Fibroblast of gingiva (primary cell): Measurements from ENCODE around the gene HOXA10.

Source experiments
- DNase-seq: peaks from one replicate; pipeline ENCODE4 v3.0.0-alpha.2; 2011; ENCODE audit warnings: low read depth

HOXA10 gene

DNA sequence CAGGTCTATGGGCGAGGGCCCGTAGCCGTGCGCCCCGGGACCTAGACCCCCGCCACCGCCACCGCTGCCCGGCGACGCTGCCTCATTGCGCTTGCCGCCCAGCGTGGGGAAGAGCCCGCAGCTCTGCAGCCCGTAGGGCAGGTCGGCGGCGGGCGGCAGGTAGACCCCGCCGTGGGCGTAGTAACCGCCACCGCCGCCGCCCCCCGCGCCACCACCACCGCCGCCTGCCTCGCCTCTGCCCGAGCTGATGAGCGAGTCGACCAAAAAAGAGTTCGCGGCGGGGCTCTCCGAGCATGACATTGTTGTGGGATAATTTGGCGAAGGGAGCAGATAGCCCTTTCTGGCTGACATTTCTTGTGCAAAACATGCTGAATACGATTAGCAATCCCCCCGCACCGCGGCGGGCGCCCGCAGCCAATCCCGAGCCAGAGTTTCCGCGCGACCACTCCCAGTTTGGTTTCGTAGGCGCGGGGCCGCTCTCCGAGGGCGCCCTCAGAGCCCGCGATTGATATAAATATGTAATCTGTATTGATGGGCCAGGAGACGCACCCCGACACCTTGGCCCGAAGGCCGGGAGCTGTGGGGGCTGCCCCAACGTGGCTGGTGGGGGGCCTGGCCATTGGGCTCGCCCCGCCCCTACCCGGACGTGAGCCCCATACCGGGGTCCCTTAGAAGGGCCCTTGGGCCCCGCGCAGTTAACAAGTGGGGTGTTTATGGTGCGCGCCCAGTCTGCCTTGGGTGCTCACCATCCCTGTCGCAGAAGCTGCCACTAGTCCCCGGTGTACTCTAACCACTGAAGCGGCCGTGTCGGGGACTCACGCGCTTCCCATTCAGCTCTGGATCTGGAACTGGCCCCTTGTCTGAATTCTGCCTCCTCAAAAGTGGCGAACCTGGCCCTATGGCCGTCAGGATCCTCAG, at the start of gene HOXA10:
TSS of gene HOXA10 (minus strand) at position 365 of the 918 bp plus-strand sequence. CDS start at position 351, 14 bp downstream.
- DNase-seq = no peak

DNA sequence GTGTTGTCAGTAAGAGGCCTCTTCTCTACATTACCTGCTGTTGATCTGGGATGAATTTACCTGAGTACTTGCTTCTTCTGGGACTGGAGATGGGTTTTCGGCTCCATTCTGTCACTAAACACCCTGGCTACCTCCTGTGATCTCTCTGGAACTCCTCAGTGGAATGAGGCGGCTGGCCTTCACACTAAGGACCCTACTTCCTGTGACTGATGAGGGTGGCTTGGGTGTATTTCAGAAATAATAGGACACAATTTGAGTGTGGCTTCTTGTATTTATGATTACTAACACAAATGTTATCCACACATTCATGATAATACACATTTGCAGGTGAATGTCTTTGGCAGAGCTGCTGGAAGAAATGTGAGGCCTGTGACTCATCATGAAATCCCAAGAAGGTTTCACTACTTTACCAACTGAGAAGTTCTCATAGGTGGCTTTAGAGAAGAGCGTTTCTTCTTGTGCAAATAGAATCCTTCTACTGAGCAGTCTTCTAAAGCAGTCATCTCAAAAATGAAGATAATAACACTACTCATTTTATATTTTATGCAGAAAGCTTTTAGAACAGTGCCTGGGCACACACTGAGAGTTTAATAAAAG, 47.2 kb upstream of the HOXA10 start:
- DNase-seq = no peak

DNA sequence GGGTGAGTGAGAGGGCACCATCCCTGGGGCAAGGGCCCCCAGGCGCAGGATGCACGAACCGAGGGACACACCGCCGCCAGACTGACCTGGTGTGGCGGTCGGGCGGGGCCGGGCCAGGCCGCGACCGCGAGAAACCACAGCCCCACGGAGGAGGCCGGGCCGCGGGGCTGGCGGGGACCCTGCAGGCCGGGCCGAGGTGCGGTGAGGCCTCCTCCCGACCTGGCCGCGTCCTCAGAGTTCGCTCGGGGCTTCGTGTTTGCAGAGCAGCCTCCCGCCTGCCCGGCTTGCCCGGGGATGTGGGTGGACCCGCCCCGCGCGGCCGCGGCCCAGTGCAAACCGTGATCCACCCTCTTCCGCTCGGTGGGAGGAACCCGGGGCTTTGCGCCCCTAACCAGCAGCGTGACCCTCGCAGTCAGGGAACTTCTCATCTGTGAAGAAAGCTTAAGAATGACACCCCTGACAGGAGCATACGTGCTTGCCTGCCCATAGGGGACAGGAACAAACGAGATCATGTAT, 46.4 kb upstream of the HOXA10 start:
- DNase-seq = no peak

DNA sequence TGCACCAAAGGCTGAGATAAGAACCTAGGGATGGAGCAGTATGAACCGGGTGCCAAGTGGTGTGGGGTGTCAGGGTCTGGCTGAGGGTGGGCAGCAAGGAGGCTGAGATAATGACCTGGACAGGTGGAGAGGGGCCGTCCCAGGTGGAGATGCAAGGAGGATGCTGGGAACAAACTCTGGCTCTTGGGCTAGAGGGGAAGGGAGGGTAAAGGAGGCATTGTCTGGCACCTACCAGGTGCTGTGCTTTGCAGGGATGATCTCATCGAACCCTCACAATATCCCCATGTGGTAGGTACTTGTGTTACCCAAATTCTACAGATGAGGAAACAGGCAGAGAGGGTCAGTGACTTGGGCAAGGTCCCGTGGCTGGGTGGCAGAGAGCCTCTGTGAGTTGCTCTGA, 45.7 kb upstream of the HOXA10 start:
- no peak for DNase-seq

DNA sequence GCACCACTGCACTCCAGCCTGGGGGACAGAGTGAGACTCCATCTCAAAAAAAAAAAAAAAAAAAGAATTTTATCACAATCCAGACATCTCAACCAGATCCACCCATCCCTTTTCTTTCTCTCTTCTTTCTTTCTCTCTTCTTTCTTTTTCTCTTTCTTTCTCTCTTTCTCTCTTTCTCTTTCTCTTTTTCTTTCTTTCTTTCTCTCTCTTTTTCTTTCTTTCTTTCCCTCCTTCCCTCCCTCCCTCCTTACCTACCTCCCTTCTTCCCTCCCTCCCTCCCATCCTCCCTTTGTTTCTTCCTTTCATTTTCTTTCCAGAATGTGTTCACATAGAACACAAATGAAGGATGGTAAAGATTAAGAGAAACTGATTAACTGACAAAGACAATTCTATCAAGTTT, 43.8 kb upstream of the HOXA10 start:
- no peak for DNase-seq

DNA sequence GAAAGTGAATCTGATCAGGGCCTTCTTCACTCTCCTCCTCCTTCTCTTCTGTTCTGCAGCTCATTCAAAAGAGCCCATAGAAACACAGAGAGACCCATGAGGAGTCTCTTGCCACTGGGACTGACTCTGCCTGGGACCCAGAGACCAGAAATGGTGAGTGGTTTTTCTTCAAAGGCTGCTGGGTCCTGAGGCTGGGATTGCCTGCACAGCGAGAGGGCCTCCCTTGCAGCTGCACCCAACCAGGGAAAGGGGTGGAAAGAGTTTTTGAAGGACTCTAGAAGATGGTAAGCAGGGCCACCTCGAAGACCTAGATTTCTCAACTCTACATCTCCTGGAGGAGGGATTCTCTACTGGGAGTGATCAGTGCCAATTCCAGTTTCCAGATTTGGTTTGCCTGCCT, 41.2 kb upstream of the HOXA10 start:
- DNase-seq = no peak

DNA sequence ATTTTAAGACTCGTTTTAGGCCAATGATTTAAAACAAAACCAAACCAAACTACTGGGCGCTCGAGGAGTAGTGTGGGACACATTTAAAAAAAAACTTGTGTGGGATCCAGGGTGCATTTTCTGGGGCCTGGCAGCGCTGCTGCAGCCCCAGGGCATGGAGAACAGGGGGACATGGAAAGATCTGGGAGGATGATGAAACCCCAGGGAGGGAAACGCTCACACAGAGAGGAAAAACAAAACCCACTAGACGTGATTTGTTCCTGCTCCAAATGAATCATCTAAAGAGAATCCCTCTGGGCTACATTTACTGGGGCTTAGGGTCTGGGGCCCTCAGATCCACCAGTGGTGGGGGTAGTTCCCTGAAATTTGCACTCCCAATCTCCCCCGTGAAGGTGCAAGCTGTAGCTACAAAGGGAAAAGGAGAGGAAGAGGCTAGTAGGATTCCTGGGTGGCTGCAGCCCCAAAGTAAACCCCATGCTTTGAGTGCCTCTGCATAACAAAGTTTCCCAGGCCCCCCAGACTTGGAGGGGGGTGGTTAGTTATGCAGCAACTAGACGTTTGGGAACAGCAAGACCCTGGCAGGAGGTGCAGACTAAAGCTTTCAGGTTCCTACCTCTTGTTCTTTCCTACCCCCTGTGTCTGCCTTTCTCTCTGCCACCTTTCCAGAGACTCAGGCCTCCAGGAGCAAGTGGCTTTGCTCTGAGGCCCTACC, 40.3 kb upstream of the HOXA10 start:
- DNase-seq = no peak

DNA sequence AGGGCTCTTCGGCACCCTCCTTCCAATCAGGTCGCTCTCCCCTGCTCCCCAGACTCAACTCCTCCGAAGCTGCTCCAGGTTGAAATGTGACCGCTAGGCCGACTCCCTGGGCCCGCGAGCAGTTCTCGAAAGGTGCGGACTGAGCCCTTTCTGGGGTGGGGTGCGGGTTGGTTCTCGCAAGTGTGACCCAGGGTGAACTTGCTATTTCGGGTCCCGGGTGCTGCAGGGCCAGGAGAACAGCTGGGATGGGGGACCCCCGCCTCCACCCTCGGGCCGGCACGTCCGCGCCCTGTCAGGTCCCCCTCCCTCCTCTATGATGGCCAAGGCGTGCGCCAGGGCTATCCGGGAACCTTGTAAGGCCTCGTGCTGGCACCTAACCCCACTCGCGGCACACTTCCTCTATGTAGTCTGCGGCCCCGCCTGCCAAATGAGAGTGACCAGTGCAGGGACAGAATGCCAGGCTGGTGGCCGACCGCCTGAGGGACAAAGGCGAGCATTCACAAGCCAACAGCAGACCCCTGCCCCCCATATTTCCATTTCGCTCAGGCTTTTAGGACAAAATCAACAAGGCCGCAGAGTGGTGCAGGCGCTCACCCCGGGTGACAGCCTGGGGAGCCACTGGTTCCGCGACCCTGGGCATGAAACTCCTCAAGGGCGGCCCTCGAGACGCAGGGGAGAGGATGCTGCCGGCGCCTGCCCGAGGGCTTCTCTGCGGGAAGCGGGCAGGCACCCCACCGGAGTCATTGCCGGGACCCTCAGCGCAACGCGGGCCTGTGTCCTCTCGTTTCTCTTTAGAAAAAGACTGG, 39.5 kb upstream of the HOXA10 start:
- DNase-seq = no peak

DNA sequence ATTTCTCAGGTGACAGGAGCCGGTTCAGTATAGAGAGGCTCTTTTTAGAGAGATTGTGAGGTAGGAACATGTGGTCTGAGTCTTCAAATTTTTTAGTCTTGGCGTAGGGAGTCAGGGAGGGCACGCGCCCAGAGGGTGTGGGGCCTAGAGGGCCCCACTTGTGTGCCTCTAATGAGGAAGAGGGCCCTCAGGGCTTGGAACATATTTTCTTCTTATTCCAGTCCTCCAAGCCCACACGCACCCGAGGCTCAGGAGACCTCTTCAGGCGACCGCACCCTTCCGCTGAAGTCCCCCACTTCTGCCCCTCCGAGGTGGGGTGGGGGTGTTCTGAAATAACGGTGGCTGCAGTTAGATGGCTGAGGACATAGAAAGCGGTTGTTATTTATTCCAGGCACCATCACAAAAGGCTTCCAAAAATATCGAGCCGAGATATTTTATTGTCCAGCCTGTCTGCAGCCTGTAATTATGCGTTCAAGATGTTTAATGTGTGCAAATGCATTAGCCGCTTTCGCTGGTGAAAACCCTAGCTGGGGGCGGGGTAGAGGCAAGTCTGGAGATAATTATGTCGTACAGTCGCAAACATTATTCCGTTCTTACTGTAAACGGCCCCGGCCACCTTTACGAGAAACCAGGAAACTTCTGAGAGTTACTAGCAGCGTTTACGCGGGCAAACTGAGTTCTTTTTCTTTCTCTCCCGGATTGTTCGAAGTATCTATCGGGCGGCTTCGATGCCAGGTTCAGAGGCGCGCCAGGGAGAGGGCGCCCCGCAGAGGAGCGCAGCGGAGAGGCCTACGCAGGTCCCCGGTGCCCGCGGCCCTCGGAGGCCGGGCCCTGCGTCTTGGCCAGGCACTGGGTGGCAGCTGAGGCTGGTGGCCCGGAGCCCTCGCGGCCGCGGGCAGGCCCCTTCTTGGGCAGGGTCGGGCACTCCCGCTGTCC, 38.6 kb upstream of the HOXA10 start:
- no peak for DNase-seq

DNA sequence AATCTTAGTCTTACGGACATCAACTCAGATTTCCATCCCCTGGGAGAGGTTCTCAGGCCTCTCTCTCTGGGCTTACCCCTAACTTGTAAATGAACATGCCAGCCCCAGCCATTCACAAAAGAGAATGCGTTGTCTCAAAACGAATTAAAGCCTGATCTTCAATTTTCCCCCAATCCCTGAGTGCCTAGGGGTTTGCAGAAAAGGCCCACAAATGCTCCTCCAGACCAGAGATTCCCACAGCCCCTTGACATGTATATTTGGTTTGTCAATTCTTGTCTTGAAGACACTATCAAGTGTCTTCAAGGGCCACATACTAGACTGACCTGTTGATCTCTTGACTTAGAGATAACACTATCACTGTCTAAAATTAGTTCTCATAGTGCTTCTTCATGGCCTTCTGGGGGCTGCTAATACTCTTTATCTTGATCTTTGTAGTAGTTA, 37.7 kb upstream of the HOXA10 start:
- no peak for DNase-seq

DNA sequence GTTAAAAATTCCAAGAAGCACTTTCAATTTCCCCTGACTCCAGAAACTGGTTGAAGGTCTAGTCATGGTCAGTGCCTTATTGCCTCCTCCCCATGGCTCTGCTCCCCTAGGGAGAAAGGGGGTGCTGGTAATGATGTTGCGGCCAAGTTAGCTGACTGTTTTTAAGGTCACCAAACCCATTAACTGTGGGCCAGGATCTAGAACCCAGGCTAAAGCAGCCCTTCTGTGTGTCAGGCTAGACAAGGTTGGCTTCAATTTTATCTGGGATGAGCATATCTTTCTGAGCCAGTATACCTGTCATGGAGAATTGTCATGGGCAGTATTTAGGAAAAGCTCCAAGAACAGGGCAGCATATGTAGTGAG, 36.9 kb upstream of the HOXA10 start:
- DNase-seq = no peak

DNA sequence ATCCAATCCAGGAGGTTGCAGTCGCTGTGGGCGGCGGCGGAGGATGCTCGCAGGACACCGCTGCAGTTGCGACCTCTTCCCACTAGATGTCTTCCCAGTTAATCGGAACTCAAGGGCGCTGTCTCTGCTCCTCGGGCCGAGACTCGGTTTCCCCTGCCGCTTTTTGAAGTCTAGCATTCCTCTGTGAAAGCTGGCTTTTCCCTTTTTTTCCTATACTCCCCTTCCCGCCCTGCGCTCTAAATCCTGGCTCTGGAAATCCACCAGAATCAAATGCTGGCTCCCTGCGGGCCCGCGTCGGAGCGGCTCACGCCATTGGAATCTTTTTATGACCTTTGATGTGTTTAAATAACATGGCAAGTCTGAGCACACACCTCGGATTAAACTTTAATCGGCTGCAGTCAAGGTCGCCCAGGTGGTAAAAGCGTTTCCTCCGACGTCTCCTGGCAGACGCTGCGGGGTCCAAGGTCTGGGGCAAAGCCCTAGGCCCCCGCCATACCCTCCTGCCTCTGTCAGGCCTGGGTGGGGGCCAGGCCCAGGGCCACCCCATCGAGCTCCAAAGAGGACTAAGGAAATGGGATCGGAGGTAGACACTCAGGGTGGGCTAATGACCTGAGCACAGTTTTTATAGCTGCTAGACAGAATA, 36.4 kb upstream of the HOXA10 start:
- peak; percentile 11 for DNase-seq

DNA sequence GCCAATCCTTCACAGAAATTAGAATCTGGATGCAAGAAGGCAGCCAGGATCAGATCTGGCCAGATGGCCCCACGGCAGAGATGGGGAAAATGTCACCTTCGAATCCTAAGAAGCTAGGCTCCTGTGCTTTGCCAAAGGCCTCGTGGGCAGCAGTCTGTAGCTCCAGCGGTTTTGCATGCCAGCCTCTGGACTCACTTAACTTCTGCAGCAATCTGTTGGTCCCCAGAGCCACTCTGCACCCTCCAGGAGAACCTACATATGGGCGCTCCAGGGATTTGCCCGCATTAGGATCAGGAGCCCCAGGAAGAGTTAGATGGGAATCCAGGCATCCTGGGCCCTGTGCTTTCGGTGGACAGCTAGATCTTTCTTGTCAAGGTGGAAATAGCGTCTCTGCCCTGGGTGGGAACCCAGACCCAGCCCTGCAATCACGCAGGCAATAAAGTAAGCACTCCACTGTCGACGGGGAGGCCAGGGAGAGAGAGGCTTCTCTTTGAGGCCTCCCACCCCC, 35.9 kb upstream of the HOXA10 start:
- no peak for DNase-seq

DNA sequence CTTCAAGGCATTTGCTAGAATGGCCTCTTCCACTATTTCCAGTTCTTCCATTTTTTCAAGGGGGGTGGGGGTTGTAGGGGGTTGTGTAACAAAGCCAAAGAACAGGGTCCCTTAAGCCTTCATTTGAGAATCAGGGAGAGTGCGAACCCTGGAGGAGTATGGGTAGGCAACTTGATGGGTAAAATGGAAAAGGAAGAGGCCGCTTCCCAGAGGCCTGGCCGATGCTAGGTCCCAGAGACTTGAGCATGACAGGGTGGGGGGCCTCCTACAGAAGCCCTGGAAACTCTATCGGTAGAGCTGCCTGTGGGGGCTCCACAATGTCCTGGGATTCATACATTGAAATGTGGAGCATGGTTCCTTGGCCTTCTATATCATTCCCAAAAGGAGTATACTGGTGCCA, 34.9 kb upstream of the HOXA10 start:
- DNase-seq = no peak

DNA sequence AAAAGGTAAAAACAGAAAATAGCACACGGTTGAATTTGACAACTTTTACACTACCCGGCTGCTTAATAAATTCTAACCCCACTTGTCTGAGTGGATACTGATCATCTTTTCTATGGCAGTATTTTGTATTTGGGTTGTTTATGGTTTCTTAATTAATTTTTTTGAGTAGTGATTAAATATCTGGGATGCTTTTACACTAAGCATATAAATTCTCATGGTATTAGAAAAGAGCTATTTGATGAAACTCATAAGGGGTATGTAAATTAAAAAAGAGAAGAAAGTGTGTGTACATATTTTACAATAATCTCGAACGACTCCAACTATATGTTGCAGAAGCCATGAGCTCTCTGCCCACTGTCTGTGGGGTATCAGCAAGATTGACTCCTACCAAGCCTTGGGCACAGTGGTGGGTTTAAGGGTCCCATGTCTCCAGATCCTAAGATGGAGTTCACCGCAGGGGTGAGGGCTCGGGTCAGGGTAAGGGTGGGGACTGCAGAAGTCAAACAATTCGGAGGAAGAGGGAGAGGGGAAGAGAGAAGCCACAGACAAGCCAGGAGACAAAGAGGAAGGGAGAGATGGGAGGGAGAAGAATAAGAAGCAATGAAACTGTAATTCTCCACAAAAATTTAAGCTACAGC, 33.3 kb upstream of the HOXA10 start:
- DNase-seq = no peak

DNA sequence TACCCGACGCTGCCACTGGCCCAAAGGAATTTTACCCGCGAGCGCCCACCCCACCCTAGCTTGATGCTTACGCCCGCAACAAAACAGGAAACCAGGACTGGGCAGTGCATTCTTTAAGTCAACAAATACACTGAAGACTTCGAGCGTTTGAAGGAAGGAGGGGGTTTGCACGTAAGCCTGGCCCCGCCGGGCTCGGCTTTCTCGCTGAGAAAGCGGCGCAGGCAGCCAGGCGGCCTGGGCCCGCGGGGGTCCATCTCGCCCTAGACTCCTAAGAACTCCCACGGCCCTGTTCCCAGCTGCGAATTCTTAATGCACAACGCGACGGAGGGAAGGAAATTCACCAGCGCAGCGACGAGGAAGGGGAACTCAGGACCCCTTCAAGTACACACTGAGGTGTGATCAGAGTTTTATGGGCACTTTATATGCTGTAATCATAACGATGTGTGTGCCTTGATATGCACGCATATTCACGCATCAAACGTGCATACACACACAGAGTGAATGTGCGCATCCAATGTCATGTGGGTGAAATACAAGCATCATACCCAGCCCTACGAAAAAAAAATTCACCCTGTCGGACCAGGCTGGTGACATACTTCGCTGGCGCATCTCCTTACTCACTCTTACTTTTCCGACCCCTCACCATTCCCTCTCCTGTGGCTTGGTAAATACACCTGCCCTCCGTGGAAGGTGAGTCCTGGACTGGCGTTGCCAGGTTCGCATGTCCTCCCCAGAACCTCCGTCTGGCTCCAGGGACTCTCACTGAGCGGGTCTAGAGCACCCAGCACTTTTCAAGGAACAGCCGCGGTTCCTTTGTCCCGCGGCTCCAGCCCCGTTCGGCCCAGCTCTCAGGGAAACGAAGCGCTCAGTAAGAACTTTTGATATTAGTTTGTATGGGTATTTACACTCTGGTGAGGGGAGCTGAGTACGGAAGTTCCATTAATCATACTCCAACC, 31.5 kb upstream of the HOXA10 start:
- no peak for DNase-seq

DNA sequence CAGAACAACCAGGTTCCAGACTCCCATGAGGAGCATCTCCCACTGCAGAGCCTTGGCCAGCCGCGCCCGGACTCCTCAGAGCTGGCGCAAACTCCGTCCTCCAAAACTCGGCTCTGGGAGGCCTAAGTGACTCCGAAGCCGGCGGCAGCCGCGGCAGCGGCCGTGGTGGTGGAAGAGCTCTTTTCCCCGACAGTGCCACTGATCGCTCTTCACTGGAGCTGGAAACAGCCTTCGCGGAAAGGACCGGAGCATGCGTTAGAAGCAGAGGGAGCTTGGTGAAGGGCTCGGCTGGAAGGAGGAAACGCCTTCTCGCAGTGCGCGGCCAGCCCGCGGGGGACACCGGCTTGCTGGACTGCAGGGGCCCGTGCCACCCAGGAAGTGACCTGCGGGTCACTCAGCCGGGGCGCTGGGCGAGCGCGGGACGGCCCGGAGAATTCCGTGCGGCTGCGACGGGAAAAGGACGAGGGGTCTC, 30.8 kb upstream of the HOXA10 start:
- DNase-seq = no peak

DNA sequence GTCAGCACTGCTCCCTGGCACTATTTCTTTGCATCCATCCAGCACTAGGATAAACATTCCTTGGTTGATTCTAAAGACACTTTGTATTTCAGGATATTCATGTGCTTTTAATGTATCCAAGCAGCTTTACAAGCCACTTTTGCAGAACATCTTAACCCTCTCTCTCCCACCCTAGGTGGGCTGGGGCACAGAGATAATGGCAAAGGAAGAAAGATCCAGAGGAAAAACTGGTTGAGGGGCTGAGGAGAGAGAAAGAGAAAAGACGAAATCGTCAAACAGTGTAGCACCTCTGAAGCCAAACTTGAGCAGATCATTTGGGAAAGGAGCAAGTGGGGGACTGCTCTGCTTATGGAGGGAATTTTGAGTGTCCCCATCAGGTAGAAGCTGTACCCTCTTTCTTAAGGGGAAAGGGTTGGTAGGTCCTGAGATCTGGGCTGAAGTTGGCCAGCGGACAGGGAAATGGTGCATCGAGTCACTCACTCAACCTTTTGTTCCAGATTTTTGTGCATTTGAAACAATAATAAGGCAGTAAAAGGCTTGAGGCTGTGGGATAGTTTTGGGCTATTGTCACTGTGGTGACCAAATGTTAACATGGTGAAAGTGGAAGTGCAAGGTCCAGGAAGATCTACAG, 30.0 kb upstream of the HOXA10 start:
- DNase-seq = no peak
